AG04449 (cell line): Measurements from ENCODE around the gene OAF.

Source experiments
- CTCF ChIA-PET: fragments of 350-600 bp; formaldehyde crosslinking; extraction: SDS; loops from one replicate; lab custom pipeline; 2021; ENCODE audit warnings: antibody characterized with exemption; lab: Yijun Ruan, JAX
- POLR2A ChIA-PET: fragments of 400-600, 350-600 bp; formaldehyde crosslinking; extraction: SDS; loops from one replicate; lab custom pipeline; 2020; ENCODE audit warnings: antibody characterized with exemption, inconsistent platforms; lab: Yijun Ruan, JAX
- DNase-seq: peaks from one replicate; pipeline ENCODE4 v3.0.0-alpha.2; 2010; ENCODE audit warnings: low read depth, low spot score
- H3K4me3 ChIP-seq: 2 replicates; pipeline ENCODE4 v1.5.1; 2011; ENCODE audit warnings: low read depth, mild to moderate bottlenecking, control low read depth, low read length
- CTCF ChIP-seq: IDR thresholded peaks from one replicate; pipeline ENCODE4 v1.5.1; 2011; ENCODE audit warnings: mild to moderate bottlenecking, moderate library complexity, low read length, control low read depth, inconsistent platforms; ENCODE audit not compliant: insufficient read depth; ENCODE audit errors: missing control alignments

Gene OAF

GRCh38 chr11:120228794-120229384 is 18.1 kb downstream of the OAF start:
- DNase-seq, result no peak
- ChIA-PET CTCF (interaction anchor here (0.7 to 45.4 kb wide), 16 partner anchors 9 to 89 kb away, joined by 3 to 1135 read pairs (median 8); partner anchors contain the start of genes OAF and POU2F3), POLR2A (no interaction called here)
- peak; percentile 13 for TF ChIP-seq CTCF
- H3K4me3 ChIP-seq, result no peak overlapping the region

DNA sequence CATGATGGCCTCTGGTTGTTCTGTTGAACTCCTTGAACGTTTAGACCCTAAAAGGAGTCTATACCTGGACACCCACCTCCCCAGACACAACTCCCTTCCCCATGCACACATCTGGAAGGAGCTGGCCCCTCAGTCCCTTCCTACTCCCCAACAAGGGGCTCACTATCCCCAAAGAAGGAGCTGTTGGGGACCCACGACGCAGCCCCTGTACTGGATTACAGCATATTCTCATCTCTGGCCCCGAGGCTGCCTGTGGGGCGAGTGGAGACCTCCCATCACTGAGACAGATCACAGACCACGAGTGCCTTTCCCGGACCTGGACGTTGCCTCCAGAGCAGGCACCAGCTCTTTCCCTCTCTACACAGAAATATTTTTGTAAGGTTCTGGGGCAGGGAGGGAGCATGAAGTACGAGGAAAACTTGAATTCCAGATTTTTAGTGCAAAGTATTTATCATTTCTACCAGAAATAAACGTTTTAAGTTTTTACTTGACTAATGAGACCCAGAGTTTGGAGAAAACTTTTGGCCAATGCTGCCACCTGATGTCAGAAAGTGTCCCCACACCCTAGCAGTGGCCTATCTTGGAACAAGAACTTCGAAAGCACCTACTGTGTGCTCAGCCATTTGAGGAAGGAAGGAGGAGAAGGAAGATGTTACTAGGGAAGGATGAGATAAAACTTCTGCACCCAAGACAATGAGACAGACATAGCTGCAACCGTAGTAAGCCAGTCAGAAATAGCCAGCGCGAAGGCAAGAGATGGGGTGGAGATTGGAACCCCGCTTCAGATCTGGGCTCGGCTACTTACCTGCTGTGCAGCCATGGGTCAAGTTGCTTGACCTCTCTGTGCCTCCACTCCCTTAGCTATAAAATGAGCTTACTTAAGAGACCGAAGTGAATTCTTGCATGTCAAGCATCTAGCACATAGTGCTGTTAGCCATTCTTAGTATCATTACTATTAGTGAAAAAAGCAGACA is 18.9 kb downstream of the OAF start:
- TF ChIP-seq CTCF, result peak; percentile 56
- DNase-seq, result no peak
- H3K4me3 ChIP-seq, result no peak overlapping the region
- POLR2A ChIA-PET, result no interaction called here
- CTCF ChIA-PET, result interaction anchor here (0.7 to 45.4 kb wide), 21 partner anchors 8 to 122 kb away, joined by 3 to 1135 read pairs (median 6); partner anchors contain the start of genes OAF and POU2F3

DNA sequence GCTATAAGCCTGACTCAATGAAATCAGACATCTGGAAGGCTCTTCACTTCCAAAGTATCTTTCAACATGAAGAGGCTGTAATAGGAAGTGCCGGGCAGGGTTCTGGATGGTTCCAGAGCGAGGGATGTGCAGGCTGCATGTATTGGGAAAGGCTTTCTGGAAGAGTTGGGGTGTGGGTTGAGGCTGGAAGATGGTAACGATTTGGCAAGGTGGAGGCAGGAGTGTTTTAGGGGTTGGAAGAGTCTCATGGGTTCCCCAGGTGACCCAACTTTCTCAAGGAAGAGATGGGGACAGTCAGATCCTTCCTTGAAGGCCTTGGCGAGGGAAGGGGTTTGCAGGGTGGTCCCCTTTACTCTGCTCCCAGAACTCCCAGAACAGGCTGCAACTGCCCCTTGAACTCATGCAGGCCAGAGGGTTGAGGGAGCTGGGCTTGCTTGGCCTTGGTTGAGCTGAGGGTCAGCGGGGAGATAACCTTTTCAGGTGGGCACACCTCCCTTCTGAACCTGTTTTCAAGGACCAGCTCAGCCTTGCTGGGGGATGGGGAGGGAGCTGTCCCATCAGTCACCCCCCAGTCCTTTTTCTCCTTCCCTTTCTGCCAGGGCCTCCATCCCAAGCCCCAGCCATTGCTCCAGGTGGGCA is 19.7 kb downstream of the OAF start:
- CTCF ChIA-PET, result interaction anchor here (0.9 to 45.4 kb wide), 16 partner anchors 13 to 123 kb away, joined by 3 to 1135 read pairs (median 8); no protein-coding TSS in a partner anchor
- POLR2A ChIA-PET, result no interaction called here
- DNase-seq, result no peak

GRCh38 chr11:120231963-120232362 is 21.1 kb downstream of the OAF start:
- DNase-seq, result no peak
- H3K4me3 ChIP-seq, result no peak overlapping the region
- no peak for TF ChIP-seq CTCF
- ChIA-PET CTCF (interaction anchor here (0.8 to 45.4 kb wide), 6 partner anchors 8 to 67 kb away, joined by 3 to 1135 read pairs (median 115); partner anchors contain the start of gene POU2F3), POLR2A (no interaction called here)

More for the DNA sequence above, 19.7 kb downstream of the OAF start:
- TF ChIP-seq CTCF, result no peak
- no peak overlapping the region for H3K4me3 ChIP-seq

DNA sequence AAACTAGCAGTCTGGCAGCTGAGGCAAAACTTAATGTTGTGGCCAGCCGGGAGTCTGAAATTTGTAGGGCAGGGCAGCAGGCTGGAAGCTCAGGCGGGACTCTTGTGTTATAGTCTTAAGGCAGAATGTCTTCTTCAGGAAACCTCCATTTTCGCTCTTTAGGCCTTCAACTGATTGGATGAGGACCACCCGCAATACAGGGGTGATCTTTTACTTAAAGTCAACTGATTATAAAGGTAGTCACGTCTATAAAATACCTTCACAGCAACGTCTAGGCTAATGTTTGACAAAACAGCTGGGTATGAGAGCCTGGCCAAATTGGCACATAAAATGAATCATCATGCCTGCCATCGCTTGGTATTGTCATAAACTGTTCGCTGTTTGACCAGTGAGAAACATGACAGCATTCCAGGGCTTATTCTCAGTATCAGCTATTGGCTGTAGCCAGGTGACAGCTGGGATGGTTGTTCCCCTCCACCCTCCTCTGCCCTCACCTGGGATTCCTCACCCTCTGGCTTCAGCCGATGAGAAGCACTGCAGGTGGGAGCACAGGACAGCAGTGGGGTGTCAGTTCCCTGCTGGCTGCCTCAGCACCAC is 22.5 kb downstream of the OAF start:
- DNase-seq, result no peak
- TF ChIP-seq CTCF, result no peak
- CTCF ChIA-PET, result interaction anchor here (0.6 to 45.4 kb wide), 11 partner anchors 8 to 118 kb away, joined by 3 to 1135 read pairs (median 6); no protein-coding TSS in a partner anchor
- H3K4me3 ChIP-seq, result no peak overlapping the region
- POLR2A ChIA-PET, result no interaction called here
